ENCODE results near the gene B3GALT5. TPM values are rescaled to one million over a fixed set of nuclear protein-coding genes. Genes with fewer than 3 reads are reported as not detected.
"Not testable (repeated sequence)": the region's sequence is repeated elsewhere in the genome, so short reads cannot be mapped to it uniquely, and the experiment has no call there.

The B3GALT5 gene
- total RNA-seq, 1 experiment from 2014 or later, result 1.5 TPM

DNA sequence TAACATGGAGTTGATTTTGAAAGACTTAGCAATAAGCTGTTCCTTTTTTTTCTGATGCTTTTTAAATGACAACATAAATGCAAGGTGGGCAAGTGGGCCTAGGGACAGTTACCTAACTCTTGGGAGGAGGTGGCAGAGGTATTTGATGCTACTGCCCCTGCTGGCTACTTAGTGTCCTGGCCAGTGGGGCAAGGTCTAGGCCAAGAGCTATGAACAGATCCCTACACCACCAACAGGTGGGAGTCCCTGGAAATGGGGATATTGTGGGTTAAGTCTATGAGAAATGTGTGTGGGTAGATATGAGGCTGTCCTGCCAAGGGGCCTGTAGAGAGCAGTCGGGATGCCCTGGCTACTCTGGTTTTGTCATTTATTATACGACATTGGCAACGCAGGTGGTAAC, 31.3 kb upstream of the B3GALT5 start:
- Histone ChIP-seq H3K9me3 (ENCODE audit: low read length) (no peaks in the 10 kb centered on the region), H3K9ac (ENCODE audit: low read length) (no peak overlapping the region), H3K9me2 (replicated peaks; ENCODE audit: low read length) (no peaks in the 10 kb centered on the region), H3K36me3 (ENCODE audit: low read depth, low read length) (no peaks in the 10 kb centered on the region), H3K4me2 (ENCODE audit: low read length) (no peak overlapping the region), H3K79me2 (ENCODE audit: low read length) (no peaks in the 10 kb centered on the region), H2AFZ (ENCODE audit: low read length) (no peak overlapping the region), H3K27ac (ENCODE audit: low read length) (no peak overlapping the region), H3K4me3 (ENCODE audit: low read length) (no peak overlapping the region), H3K27me3 (ENCODE audit: low read length) (peaks cover 9% of the 10 kb centered on the region; the same call in 1 of the 2 replicates), H4K20me1 (ENCODE audit: low read length) (no peaks in the 10 kb centered on the region), H3K4me1 (ENCODE audit: insufficient read depth, low read length) (no peaks in the 10 kb centered on the region), H3F3A (ENCODE audit: low read length, unreplicated experiment) (no peaks in the 10 kb centered on the region)
- ChIA-PET CTCF (no interaction called here), POLR2A (ENCODE audit: unreplicated experiment) (no interaction called here)
- no peak for DNase-seq
- no peak for TF ChIP-seq EZH2 (IDR thresholded peaks at IDR 0.05; ENCODE audit: low read length, unreplicated experiment)
- no peak for TF ChIP-seq EZH2phosphoT487 (IDR thresholded peaks at IDR 0.05; ENCODE audit: borderline replicate concordance, low read length)
- TF ChIP-seq, protein P1, sequence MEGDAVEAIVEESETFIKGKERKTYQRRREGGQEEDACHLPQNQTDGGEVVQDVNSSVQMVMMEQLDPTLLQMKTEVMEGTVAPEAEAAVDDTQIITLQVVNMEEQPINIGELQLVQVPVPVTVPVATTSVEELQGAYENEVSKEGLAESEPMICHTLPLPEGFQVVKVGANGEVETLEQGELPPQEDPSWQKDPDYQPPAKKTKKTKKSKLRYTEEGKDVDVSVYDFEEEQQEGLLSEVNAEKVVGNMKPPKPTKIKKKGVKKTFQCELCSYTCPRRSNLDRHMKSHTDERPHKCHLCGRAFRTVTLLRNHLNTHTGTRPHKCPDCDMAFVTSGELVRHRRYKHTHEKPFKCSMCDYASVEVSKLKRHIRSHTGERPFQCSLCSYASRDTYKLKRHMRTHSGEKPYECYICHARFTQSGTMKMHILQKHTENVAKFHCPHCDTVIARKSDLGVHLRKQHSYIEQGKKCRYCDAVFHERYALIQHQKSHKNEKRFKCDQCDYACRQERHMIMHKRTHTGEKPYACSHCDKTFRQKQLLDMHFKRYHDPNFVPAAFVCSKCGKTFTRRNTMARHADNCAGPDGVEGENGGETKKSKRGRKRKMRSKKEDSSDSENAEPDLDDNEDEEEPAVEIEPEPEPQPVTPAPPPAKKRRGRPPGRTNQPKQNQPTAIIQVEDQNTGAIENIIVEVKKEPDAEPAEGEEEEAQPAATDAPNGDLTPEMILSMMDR (conservative IDR thresholded peaks at IDR 0.05; ENCODE audit: low read depth, low read length), result peak; percentile 32
- no TSS peak for BruUV-seq (replicated peaks)
- no peak for ATAC-seq
- intact Hi-C loops (cut with micrococcal nuclease), result no loop called here

DNA sequence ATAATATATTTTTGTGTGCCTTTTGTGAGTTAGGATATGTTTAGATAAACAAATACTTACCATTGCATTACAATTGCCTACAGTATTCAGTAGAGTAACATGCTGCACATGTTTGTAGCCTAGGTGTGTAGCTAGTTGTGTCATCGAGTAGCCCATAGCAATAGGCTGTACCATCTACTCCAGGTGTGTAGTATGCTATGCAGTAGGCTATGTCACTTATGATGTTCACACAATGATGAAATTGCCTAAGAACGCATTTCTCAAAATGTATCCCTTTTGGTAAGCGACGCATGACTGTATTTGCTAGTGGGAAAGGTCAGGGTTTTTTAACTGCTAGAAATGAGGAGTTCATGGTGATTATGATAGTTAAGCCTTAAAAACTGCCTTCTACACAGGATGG, 30.0 kb upstream of the B3GALT5 start:
- H3K79me2 ChIP-seq (ENCODE audit: low read length), result no peaks in the 10 kb centered on the region
- H3K4me2 ChIP-seq (ENCODE audit: low read length), result no peak overlapping the region
- DNase-seq (no peak), ATAC-seq (no peak)
- no peaks in the 10 kb centered on the region for H3F3A ChIP-seq (ENCODE audit: low read length, unreplicated experiment)
- H3K4me3 ChIP-seq (ENCODE audit: low read length), result no peak overlapping the region
- no peaks in the 10 kb centered on the region for H3K36me3 ChIP-seq (ENCODE audit: low read depth, low read length)
- H3K9ac ChIP-seq (ENCODE audit: low read length), result no peak overlapping the region
- intact Hi-C loops (cut with micrococcal nuclease), result no loop called here
- no peak overlapping the region for H3K27ac ChIP-seq (ENCODE audit: low read length)
- H4K20me1 ChIP-seq (ENCODE audit: low read length), result no peaks in the 10 kb centered on the region
- no peak overlapping the region for H2AFZ ChIP-seq (ENCODE audit: low read length)
- H3K9me3 ChIP-seq (ENCODE audit: low read length), result no peaks in the 10 kb centered on the region
- BruUV-seq (replicated peaks), result no TSS peak
- H3K27me3 ChIP-seq (ENCODE audit: low read length), result no peaks in the 10 kb centered on the region
- H3K9me2 ChIP-seq (replicated peaks; ENCODE audit: low read length), result no peaks in the 10 kb centered on the region
- H3K4me1 ChIP-seq (ENCODE audit: insufficient read depth, low read length), result no peaks in the 10 kb centered on the region
- ChIA-PET POLR2A (ENCODE audit: unreplicated experiment) (no interaction called here), CTCF (no interaction called here)
- TF ChIP-seq EZH2 (IDR thresholded peaks at IDR 0.05; ENCODE audit: low read length, unreplicated experiment), result no peak
- no peak for TF ChIP-seq EZH2phosphoT487 (IDR thresholded peaks at IDR 0.05; ENCODE audit: borderline replicate concordance, low read length)
- TF ChIP-seq, protein P1 (conservative IDR thresholded peaks at IDR 0.05; ENCODE audit: low read depth, low read length), result no peak

DNA sequence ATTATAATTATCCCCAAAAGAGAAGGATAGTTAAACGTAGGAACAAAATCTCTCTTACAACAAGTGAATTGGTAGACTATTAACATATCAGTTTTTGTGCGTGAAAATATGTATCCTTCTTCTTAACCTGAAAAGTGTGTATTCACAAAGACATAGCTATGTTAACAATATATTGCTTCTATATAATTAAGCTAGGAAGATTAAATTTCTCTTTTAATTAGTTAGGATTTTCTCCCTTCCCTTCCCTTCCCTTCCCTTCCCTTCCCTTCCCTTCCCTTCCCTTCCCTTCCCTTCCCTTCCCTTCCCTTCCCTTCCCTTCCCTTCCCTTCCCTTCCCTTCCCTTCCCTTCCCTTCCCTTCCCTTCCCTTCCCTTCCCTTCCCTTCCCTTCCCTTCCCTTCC, 29.2 kb upstream of the B3GALT5 start:
- H3K79me2 ChIP-seq (ENCODE audit: low read length); DNase-seq; H3K36me3 ChIP-seq (ENCODE audit: low read depth, low read length); intact Hi-C loops (cut with micrococcal nuclease); H3K9ac ChIP-seq (ENCODE audit: low read length); ATAC-seq; H3K27me3 ChIP-seq (ENCODE audit: low read length); H2AFZ ChIP-seq (ENCODE audit: low read length); BruUV-seq (replicated peaks); CTCF ChIA-PET; H4K20me1 ChIP-seq (ENCODE audit: low read length); H3K9me3 ChIP-seq (ENCODE audit: low read length); H3K27ac ChIP-seq (ENCODE audit: low read length); H3F3A ChIP-seq (ENCODE audit: low read length, unreplicated experiment); H3K4me1 ChIP-seq (ENCODE audit: insufficient read depth, low read length); H3K9me2 ChIP-seq (replicated peaks; ENCODE audit: low read length); H3K4me3 ChIP-seq (ENCODE audit: low read length); H3K4me2 ChIP-seq (ENCODE audit: low read length): not testable (repeated sequence)
- POLR2A ChIA-PET (ENCODE audit: unreplicated experiment), result interaction anchor here (0.6 kb wide), 1 partner anchor 51 kb away, joined by 14 read pairs; no protein-coding TSS in a partner anchor

Data from PC-3 (cell line).